ENCODE measurements around the gene MRPS9. TPM values are rescaled to one million over a fixed set of nuclear protein-coding genes. Genes with fewer than 3 reads are reported as not detected.

The MRPS9 gene
- polyA plus RNA-seq, 1 donor (not counting 4 experiments of a cell fraction or from before 2014, with no cell fraction given): 33.3 TPM

DNA sequence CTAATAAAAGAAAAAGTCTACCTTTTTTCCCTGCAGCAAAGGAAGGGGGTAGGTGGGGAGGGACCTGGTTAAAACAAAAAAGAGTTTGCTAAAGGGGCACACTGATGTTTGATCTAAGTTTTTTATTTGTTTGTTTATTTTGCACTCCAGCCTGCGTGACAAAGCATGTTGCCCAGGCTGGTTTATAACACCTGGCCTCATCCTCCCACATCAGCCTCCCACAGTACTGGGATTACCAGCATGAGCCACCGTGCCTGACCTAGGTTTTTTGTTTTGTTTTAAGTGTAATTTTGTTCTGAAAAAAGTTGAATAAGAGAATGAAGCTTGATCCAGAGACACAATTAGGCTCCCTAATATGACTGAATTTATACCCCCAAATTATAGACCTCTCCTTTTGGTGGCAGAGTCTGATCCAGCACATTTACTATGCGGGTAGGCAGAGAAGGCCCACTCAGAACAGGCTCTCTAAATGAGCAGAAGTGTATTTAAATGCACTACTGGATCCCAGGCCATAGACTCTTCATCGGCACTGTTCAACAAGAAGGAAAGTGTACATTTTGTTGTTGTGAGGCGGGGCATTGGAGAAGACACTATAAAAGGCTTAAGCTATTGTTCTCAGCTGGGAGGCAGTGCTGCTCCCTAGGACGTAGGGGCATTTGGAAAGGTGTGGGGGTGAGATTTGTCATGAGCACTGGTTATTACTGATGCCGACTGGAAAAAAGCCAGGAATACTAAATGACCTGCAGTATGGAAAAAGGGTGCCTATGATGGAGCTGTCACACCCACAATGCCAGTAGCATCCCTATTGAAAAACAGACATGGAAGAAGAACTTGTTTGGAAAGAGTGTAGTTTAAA is 32.4 kb downstream of the MRPS9 start:
- H3K27ac ChIP-seq (ENCODE audit: control insufficient read depth, insufficient read depth, low read length): no peak overlapping the region
- H3K79me2 ChIP-seq (ENCODE audit: control insufficient read depth, insufficient read depth, low read length): no peaks in the 10 kb centered on the region
- H3K9me3 ChIP-seq (ENCODE audit: control insufficient read depth, low read depth, low read length): no peaks in the 10 kb centered on the region
- FAIRE-seq (no peak), DNase-seq (ENCODE audit: low read depth, low spot score) (no peak)
- dilution Hi-C loops (cut with MboI; ENCODE audit: extremely low pct_ligation_motif_present, low sequenced_read_pairs): no loop called here
- H3K27me3 ChIP-seq (ENCODE audit: control insufficient read depth, extremely low read depth, insufficient read depth, low read length): no peaks in the 10 kb centered on the region
- H3K4me1 ChIP-seq (ENCODE audit: control insufficient read depth, extremely low read depth, insufficient read depth, low read length): no peaks in the 10 kb centered on the region
- no peaks in the 10 kb centered on the region for H4K20me1 ChIP-seq (ENCODE audit: control insufficient read depth, extremely low read depth, insufficient read depth, low read length)
- no peak overlapping the region for H3K9ac ChIP-seq (ENCODE audit: control insufficient read depth, extremely low read depth, insufficient read depth, low read length)
- H3K4me3 ChIP-seq (ENCODE audit: control insufficient read depth in 2 of 3, extremely low read depth in 1 of 3, insufficient read depth in 2 of 3, low read depth in 1 of 3, low read length in 3 of 3): no peak overlapping the region
- H3K9me1 ChIP-seq (ENCODE audit: control insufficient read depth, extremely low read depth, insufficient read depth, low read length): no peaks in the 10 kb centered on the region
- no peak overlapping the region for H3K4me2 ChIP-seq (ENCODE audit: control insufficient read depth, extremely low read depth, insufficient read depth, low read depth, low read length)
- TF ChIP-seq CTCF (optimal IDR thresholded peaks at IDR 0.05 in 1 of 3, IDR thresholded peaks at IDR 0.05 in 1 of 3, conservative IDR thresholded peaks at IDR 0.05 in 1 of 3; ENCODE audit: extremely low read depth in 1 of 3, insufficient read depth in 2 of 3, low read length in 3 of 3): no peak
- no peak for TF ChIP-seq EZH2 (IDR thresholded peaks at IDR 0.05; ENCODE audit: low read length)
- H2AFZ ChIP-seq (ENCODE audit: control insufficient read depth, low read length): no peak overlapping the region
- no peaks in the 10 kb centered on the region for H3K36me3 ChIP-seq (ENCODE audit: control insufficient read depth in 2 of 2, extremely low read depth in 1 of 2, insufficient read depth in 2 of 2, low read length in 2 of 2)

GRCh38 chr2:105071379-105071778 is 33.5 kb downstream of the MRPS9 start:
- no peaks in the 10 kb centered on the region for H3K27me3 ChIP-seq (ENCODE audit: control insufficient read depth, extremely low read depth, insufficient read depth, low read length)
- H3K79me2 ChIP-seq (ENCODE audit: control insufficient read depth, insufficient read depth, low read length): no peaks in the 10 kb centered on the region
- no peak overlapping the region for H3K27ac ChIP-seq (ENCODE audit: control insufficient read depth, insufficient read depth, low read length)
- no peak overlapping the region for H3K4me2 ChIP-seq (ENCODE audit: control insufficient read depth, extremely low read depth, insufficient read depth, low read depth, low read length)
- H3K9ac ChIP-seq (ENCODE audit: control insufficient read depth, extremely low read depth, insufficient read depth, low read length): no peak overlapping the region
- no peak for TF ChIP-seq CTCF (optimal IDR thresholded peaks at IDR 0.05 in 1 of 3, IDR thresholded peaks at IDR 0.05 in 1 of 3, conservative IDR thresholded peaks at IDR 0.05 in 1 of 3; ENCODE audit: extremely low read depth in 1 of 3, insufficient read depth in 2 of 3, low read length in 3 of 3)
- TF ChIP-seq EZH2 (IDR thresholded peaks at IDR 0.05; ENCODE audit: low read length): no peak
- H3K9me3 ChIP-seq (ENCODE audit: control insufficient read depth, low read depth, low read length): no peaks in the 10 kb centered on the region
- FAIRE-seq (no peak), DNase-seq (ENCODE audit: low read depth, low spot score) (no peak)
- no peaks in the 10 kb centered on the region for H3K4me1 ChIP-seq (ENCODE audit: control insufficient read depth, extremely low read depth, insufficient read depth, low read length)
- dilution Hi-C loops (cut with MboI; ENCODE audit: extremely low pct_ligation_motif_present, low sequenced_read_pairs): no loop called here
- no peaks in the 10 kb centered on the region for H3K9me1 ChIP-seq (ENCODE audit: control insufficient read depth, extremely low read depth, insufficient read depth, low read length)
- H3K4me3 ChIP-seq (ENCODE audit: control insufficient read depth in 2 of 3, extremely low read depth in 1 of 3, insufficient read depth in 2 of 3, low read depth in 1 of 3, low read length in 3 of 3): no peak overlapping the region
- no peak overlapping the region for H2AFZ ChIP-seq (ENCODE audit: control insufficient read depth, low read length)
- no peaks in the 10 kb centered on the region for H4K20me1 ChIP-seq (ENCODE audit: control insufficient read depth, extremely low read depth, insufficient read depth, low read length)
- H3K36me3 ChIP-seq (ENCODE audit: control insufficient read depth in 2 of 2, extremely low read depth in 1 of 2, insufficient read depth in 2 of 2, low read length in 2 of 2): no peaks in the 10 kb centered on the region
